Effector memory CD4-positive, alpha-beta T cell (primary cell): ENCODE data around the gene MKRN2.

Experiments used
- DNase-seq, 3 donors: peaks; one replicate each; pipeline ENCODE4 v3.0.0-alpha.2; 2020
- H3K27ac ChIP-seq: 2 replicates; pipeline ENCODE4 v1.7.0; 2013; ENCODE audit warnings: mild to moderate bottlenecking, low read length, moderate library complexity; ENCODE audit not compliant: insufficient read depth, poor library complexity, severe bottlenecking
- H3K27me3 ChIP-seq: replicated peaks from 2 replicates; pipeline ENCODE4 v1.7.0; 2013; ENCODE audit warnings: mild to moderate bottlenecking, low read length; ENCODE audit not compliant: insufficient read depth, control insufficient read depth, poor library complexity, severe bottlenecking
- H3K36me3 ChIP-seq: 2 replicates; pipeline ENCODE4 v1.7.0; 2013; ENCODE audit warnings: mild to moderate bottlenecking, low read length, moderate library complexity; ENCODE audit not compliant: control insufficient read depth, insufficient read depth
- H3K4me1 ChIP-seq: 2 replicates; pipeline ENCODE4 v1.7.0; 2013; ENCODE audit warnings: low read length, mild to moderate bottlenecking; ENCODE audit not compliant: control insufficient read depth, insufficient read depth, poor library complexity, severe bottlenecking
- H3K4me3 ChIP-seq: 2 replicates; pipeline ENCODE4 v1.7.0; 2013; ENCODE audit warnings: low read length, low read depth, mild to moderate bottlenecking; ENCODE audit not compliant: insufficient read depth, poor library complexity, severe bottlenecking
- H3K9me3 ChIP-seq: 2 replicates; pipeline ENCODE4 v1.7.0; 2013; ENCODE audit warnings: mild to moderate bottlenecking, low read length, moderate library complexity; ENCODE audit not compliant: control insufficient read depth

Gene MKRN2

GRCh38 chr3:12569836-12570235 lies 12.9 kb downstream of the MKRN2 start:
- Histone ChIP-seq H3K4me1 (no peaks in the 10 kb centered on the region), H3K27ac (no peak overlapping the region), H3K4me3 (no peak overlapping the region), H3K9me3 (no peaks in the 10 kb centered on the region), H3K27me3 (no peaks in the 10 kb centered on the region), H3K36me3 (peaks cover 49% of the 10 kb centered on the region)
- no peak for DNase-seq

DNA sequence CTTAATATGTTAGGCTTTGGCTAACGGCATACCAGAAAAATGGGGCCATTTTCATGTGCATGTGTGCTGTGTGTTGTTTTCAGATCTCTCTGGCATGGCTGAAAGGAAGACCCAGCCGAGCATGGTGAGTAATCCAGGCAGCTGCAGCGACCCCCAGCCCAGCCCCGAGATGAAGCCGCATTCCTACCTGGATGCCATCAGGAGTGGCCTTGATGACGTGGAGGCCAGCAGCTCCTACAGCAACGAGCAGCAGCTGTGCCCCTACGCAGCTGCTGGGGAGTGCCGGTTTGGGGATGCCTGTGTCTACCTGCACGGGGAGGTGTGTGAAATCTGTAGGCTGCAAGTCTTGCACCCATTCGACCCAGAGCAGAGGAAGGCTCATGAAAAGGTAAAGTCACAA lies 15.1 kb downstream of the MKRN2 start:
- no peak for DNase-seq
- H3K4me1 ChIP-seq = no peaks in the 10 kb centered on the region
- no peaks in the 10 kb centered on the region for H3K9me3 ChIP-seq
- H3K27ac ChIP-seq = no peak overlapping the region
- H3K4me3 ChIP-seq = no peak overlapping the region
- H3K36me3 ChIP-seq = peaks cover 70% of the 10 kb centered on the region
- no peaks in the 10 kb centered on the region for H3K27me3 ChIP-seq

DNA sequence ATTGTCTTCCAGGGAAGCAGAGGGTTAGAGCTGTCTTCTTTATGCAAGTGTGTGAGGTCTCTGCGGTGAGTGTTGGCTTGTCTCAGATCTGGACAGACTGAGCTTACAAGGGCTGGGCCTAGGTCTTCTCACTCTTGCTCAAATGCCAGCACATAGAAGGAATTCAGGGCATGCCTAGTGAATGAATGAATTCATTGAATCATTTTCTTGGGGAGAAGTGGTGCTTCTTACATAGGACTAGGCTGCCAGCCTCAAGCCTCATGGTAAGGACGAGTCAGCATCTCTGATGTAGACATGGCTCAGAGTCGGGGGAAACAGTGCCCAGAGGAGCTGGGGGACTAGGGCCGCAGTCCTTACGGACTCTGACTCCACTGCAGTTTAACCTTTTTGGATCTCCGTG lies 17.2 kb downstream of the MKRN2 start:
- Histone ChIP-seq H3K9me3 (no peaks in the 10 kb centered on the region), H3K27ac (no peak overlapping the region), H3K36me3 (peaks cover 87% of the 10 kb centered on the region), H3K27me3 (no peaks in the 10 kb centered on the region), H3K4me3 (no peak overlapping the region), H3K4me1 (no peaks in the 10 kb centered on the region)
- DNase-seq = no peak

GRCh38 chr3:12574661-12575060 lies 17.8 kb downstream of the MKRN2 start:
- no peak overlapping the region for H3K27ac ChIP-seq
- H3K9me3 ChIP-seq = no peaks in the 10 kb centered on the region
- H3K36me3 ChIP-seq = peaks cover 89% of the 10 kb centered on the region
- DNase-seq = no peak
- H3K4me1 ChIP-seq = no peaks in the 10 kb centered on the region
- no peak overlapping the region for H3K4me3 ChIP-seq
- H3K27me3 ChIP-seq = no peaks in the 10 kb centered on the region

DNA sequence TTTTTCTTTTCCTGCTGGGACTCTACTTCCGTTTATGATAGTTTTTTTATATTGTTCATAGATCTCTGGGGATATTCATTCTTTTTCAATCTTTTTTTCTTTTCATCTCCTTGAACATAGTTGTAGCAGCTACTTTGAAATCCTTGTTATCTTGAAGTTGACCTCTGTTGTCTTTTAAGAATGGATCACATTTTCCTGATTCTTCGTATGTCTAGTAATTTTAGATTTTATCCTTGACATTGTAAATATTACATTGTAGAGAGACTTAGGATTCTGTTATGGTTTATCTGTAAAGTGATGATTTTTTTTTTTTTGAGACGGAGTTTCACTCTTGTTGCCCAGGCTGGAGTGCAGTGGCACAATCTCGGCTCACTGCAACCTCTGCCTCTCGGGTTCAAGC lies 20.5 kb downstream of the MKRN2 start:
- peaks cover 84% of the 10 kb centered on the region for H3K36me3 ChIP-seq
- H3K9me3 ChIP-seq = no peaks in the 10 kb centered on the region
- no peak overlapping the region for H3K27ac ChIP-seq
- H3K4me3 ChIP-seq = no peak overlapping the region
- no peak for DNase-seq
- no peaks in the 10 kb centered on the region for H3K27me3 ChIP-seq
- H3K4me1 ChIP-seq = no peaks in the 10 kb centered on the region

GRCh38 chr3:12578742-12579141 lies 21.9 kb downstream of the MKRN2 start:
- H3K9me3 ChIP-seq = no peaks in the 10 kb centered on the region
- no peak for DNase-seq
- H3K36me3 ChIP-seq = peaks cover 87% of the 10 kb centered on the region
- H3K4me3 ChIP-seq = no peak overlapping the region
- H3K4me1 ChIP-seq = no peaks in the 10 kb centered on the region
- no peaks in the 10 kb centered on the region for H3K27me3 ChIP-seq
- H3K27ac ChIP-seq = no peak overlapping the region

- Histone ChIP-seq H3K36me3 (peaks cover 87% of the 10 kb centered on the region), H3K27ac (no peak overlapping the region), H3K27me3 (no peaks in the 10 kb centered on the region), H3K4me3 (no peak overlapping the region), H3K4me1 (no peaks in the 10 kb centered on the region), H3K9me3 (no peaks in the 10 kb centered on the region)
- no peak for DNase-seq
These were observed 22.6 kb downstream of the MKRN2 start for GRCh38 chr3:12579456-12579855.

DNA sequence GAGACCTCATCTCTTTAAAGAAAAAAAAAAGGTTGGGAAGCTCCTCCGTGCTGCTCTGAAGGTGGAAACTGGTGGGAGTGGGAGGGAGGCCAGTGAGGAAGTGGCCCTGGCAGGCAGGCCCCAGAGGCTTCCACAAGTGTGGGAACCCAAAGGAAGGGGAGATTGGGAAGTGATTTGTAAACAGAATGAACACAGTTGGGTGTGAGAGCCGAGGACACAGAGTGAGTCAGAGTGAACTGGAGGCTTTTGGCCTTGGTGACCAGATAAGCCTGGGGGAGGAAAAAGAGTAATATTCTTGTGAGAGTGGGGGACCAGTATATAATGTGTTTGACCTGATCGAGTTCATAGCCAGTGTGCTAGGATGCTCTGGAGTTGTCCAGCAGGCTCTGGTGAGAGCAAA lies 23.0 kb downstream of the MKRN2 start:
- Histone ChIP-seq H3K4me1 (no peaks in the 10 kb centered on the region), H3K27ac (no peak overlapping the region), H3K4me3 (no peak overlapping the region), H3K27me3 (no peaks in the 10 kb centered on the region), H3K36me3 (peaks cover 87% of the 10 kb centered on the region), H3K9me3 (no peaks in the 10 kb centered on the region)
- no peak for DNase-seq

DNA sequence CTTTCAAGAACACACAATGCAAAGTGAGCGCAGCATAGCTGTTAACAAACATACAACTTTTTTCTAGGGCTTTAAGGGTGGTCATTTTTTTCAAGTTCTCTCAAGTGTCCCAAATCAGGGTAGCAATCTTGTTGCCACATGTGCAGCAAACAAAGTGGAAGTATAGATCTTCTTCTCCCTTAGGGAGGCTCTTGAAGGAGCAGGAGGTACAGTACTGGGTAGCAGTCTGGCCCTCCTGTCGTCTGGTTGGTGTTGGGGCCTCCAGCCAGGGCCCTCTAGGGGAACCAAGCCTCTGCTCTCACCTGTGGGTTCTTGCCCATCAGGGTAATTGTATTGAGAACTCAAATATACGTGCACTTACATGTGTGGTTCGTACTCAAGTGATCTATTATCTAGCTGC lies 25.8 kb downstream of the MKRN2 start:
- H3K27ac ChIP-seq = no peak overlapping the region
- no peaks in the 10 kb centered on the region for H3K27me3 ChIP-seq
- H3K4me1 ChIP-seq = no peaks in the 10 kb centered on the region
- H3K36me3 ChIP-seq = peaks cover 78% of the 10 kb centered on the region
- no peak overlapping the region for H3K4me3 ChIP-seq
- H3K9me3 ChIP-seq = no peaks in the 10 kb centered on the region
- no peak for DNase-seq

GRCh38 chr3:12583280-12583679 lies 26.4 kb downstream of the MKRN2 start:
- Histone ChIP-seq H3K27ac (no peak overlapping the region), H3K4me1 (no peaks in the 10 kb centered on the region), H3K4me3 (no peak overlapping the region), H3K9me3 (no peaks in the 10 kb centered on the region), H3K27me3 (no peaks in the 10 kb centered on the region), H3K36me3 (peaks cover 79% of the 10 kb centered on the region)
- DNase-seq = no peak

DNA sequence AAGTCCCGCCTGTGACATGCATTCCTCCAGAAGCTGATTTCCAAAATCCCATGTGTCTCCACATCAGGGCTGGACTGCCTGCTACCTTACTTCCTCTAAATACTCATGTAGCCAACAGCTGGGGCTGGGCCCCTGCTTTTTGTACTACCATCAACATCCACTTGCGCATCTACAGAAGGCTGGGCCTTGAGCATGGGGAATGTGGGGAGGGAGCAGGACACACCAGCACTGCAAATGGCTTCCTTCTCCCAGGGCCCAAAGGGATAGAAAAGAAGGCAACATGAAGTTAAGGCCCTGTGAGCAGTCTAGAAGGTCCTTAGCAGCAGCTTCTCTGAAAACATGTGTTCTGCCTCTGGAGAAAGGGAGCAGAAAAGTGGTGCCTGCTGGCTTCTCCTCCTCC lies 27.2 kb downstream of the MKRN2 start:
- Histone ChIP-seq H3K4me1 (no peaks in the 10 kb centered on the region), H3K9me3 (no peaks in the 10 kb centered on the region), H3K36me3 (peaks cover 81% of the 10 kb centered on the region), H3K4me3 (no peak overlapping the region), H3K27me3 (no peaks in the 10 kb centered on the region), H3K27ac (no peak overlapping the region)
- no peak for DNase-seq
